Measurements from ENCODE around the gene IL10RB. TPM values are rescaled to one million over a fixed set of nuclear protein-coding genes. Genes with fewer than 3 reads are reported as not detected.

IL10RB gene
- total and polyA plus RNA-seq, 2 of the 4 experiments (the other 2 are of a cell fraction): 20.1 to 45.2 TPM

DNA sequence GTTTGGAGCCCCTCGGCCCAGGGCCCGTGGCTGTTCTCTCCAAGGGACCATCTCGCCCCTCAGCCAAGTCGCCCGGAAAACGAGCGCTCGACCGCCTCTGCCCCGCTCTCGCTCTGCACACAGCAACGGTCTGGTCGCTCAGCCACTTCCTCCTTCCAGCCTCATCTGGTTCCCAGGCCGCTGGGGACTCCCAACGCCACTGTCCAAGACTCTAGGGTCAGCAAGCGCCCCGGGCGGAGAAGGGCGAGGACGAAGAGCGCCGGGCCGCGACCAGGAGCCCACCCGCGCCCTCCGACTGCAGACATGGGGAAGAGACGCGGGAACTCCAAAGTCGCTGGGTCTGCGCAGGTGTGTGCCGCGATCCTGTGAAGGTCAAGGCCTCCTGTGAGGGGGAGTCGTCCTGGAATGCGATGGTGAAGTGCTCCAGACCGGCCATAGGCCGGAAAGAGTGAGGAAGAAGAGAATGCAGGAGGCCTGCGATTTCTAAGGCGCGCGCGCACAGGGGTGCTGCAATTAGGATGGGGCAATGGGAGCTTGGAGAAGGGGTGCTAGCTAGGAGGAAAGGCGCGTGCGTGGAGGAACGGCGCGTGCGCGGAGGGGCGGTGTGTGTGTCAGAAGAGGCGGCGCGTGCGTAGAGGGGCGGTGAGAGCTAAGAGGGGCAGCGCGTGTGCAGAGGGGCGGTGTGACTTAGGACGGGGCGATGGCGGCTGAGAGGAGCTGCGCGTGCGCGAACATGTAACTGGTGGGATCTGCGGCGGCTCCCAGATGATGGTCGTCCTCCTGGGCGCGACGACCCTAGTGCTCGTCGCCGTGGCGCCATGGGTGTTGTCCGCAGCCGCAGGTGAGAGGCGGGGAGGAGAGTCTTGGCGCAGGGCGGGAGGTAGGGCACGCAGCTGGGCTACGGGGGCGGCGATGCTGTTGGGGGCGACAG, 58.4 kb downstream of the IL10RB start, which contains the start of gene IFNAR1 (continued):
- TF ChIP-seq, protein P1, sequence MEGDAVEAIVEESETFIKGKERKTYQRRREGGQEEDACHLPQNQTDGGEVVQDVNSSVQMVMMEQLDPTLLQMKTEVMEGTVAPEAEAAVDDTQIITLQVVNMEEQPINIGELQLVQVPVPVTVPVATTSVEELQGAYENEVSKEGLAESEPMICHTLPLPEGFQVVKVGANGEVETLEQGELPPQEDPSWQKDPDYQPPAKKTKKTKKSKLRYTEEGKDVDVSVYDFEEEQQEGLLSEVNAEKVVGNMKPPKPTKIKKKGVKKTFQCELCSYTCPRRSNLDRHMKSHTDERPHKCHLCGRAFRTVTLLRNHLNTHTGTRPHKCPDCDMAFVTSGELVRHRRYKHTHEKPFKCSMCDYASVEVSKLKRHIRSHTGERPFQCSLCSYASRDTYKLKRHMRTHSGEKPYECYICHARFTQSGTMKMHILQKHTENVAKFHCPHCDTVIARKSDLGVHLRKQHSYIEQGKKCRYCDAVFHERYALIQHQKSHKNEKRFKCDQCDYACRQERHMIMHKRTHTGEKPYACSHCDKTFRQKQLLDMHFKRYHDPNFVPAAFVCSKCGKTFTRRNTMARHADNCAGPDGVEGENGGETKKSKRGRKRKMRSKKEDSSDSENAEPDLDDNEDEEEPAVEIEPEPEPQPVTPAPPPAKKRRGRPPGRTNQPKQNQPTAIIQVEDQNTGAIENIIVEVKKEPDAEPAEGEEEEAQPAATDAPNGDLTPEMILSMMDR (conservative IDR thresholded peaks at IDR 0.05; ENCODE audit: low read depth, low read length): no peak
- no peak for TF ChIP-seq NFE2L2 (IDR thresholded peaks at IDR 0.05; ENCODE audit: low read depth, low read length)
- no peak for TF ChIP-seq FOS (IDR thresholded peaks at IDR 0.05; ENCODE audit: low read depth, low read length)

Measured in IMR-90 (cell line).